Nephron (organoid): ENCODE results near the gene SHH.

ENCODE experiments used
- H3K27ac Mint-ChIP-seq, 3 experiments: 2 replicates each; pipeline ENCODE4 v1.8.0; 2020; ENCODE audit warnings: mixed read lengths in 3 of 3, mild to moderate bottlenecking in 2 of 3, moderate library complexity in 1 of 3
- H3K27me3 Mint-ChIP-seq: 2 replicates; pipeline ENCODE4 v1.8.0; 2021; ENCODE audit warnings: low read depth, mild to moderate bottlenecking, moderate library complexity, mixed read lengths
- H3K36me3 Mint-ChIP-seq: 2 replicates; pipeline ENCODE4 v1.8.0; 2020; ENCODE audit warnings: low read depth, mixed read lengths
- H3K4me1 Mint-ChIP-seq: 2 replicates; pipeline ENCODE4 v1.8.0; 2020; ENCODE audit warnings: mixed read lengths
- H3K4me3 Mint-ChIP-seq, 3 experiments: 2 replicates each; pipeline ENCODE4 v1.8.0; 2020; ENCODE audit warnings: mild to moderate bottlenecking in 3 of 3, mixed read lengths in 3 of 3, moderate library complexity in 2 of 3
- H3K9me3 Mint-ChIP-seq: 2 replicates; pipeline ENCODE4 v1.8.0; 2020; ENCODE audit warnings: mixed read lengths
- TF ChIP-seq, protein P1 (sequence below), 3 experiments: fragments of 200-600 bp; sonication (generic); IDR thresholded peaks; one replicate each; pipeline ENCODE4 v1.5.0; 2021; ENCODE audit warnings: antibody characterized with exemption in 3 of 3; ENCODE audit not compliant: unreplicated experiment in 3 of 3

SHH gene

DNA sequence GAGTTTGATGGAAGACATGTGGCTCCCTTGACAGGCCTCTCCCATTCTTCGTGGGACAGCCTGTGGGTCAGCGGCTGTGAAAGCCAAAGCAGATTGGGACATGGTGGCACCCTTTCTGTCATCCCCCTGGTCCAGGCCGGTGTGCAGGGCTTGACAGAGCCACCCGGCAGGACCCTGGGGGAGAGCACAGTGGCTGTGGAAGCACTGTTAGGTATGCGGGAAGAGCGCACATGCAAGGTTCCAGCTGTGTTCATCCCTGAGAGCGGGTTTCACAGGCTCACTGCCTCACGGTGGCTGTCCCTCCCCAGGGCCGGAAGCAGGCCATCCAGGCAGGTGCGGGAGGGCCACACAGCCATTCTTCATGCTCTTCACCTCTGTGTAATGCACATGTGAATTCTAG, 29.8 kb downstream of the SHH start:
- no peaks in the 10 kb centered on the region for H3K9me3 Mint-ChIP-seq
- TF ChIP-seq, protein P1, sequence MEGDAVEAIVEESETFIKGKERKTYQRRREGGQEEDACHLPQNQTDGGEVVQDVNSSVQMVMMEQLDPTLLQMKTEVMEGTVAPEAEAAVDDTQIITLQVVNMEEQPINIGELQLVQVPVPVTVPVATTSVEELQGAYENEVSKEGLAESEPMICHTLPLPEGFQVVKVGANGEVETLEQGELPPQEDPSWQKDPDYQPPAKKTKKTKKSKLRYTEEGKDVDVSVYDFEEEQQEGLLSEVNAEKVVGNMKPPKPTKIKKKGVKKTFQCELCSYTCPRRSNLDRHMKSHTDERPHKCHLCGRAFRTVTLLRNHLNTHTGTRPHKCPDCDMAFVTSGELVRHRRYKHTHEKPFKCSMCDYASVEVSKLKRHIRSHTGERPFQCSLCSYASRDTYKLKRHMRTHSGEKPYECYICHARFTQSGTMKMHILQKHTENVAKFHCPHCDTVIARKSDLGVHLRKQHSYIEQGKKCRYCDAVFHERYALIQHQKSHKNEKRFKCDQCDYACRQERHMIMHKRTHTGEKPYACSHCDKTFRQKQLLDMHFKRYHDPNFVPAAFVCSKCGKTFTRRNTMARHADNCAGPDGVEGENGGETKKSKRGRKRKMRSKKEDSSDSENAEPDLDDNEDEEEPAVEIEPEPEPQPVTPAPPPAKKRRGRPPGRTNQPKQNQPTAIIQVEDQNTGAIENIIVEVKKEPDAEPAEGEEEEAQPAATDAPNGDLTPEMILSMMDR (IDR thresholded peaks at IDR 0.05; ENCODE audit: unreplicated experiment in 3 of 3), result no peak
- no peak overlapping the region for H3K4me3 Mint-ChIP-seq
- no peaks in the 10 kb centered on the region for H3K4me1 Mint-ChIP-seq
- H3K36me3 Mint-ChIP-seq, result peaks cover 73% of the 10 kb centered on the region
- peaks cover 8% of the 10 kb centered on the region for H3K27me3 Mint-ChIP-seq
- H3K27ac Mint-ChIP-seq, result no peak overlapping the region

DNA sequence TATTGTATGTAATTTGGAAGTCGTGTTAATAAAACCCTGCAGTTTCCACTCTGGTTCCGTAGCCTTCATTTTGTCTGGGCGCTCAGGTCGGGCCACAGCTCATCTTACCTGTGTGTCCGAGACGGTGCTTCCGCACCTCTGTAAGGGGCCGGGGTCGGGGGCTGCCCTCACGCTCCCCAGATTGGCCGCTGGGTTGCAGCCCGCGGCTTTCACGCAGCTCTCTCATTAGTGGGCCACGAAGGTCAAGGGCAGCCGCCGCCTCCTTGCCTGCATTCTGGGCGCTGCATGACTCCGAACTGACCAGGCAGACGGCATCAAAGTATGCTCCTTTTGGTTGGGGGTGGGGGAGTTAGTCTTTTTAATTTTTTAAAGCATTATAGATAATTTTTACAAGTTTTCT, 30.8 kb downstream of the SHH start:
- no peak overlapping the region for H3K27ac Mint-ChIP-seq
- peaks cover 7% of the 10 kb centered on the region for H3K27me3 Mint-ChIP-seq
- TF ChIP-seq, protein P1 (IDR thresholded peaks at IDR 0.05; ENCODE audit: unreplicated experiment in 3 of 3), result no peak
- peaks cover 78% of the 10 kb centered on the region for H3K36me3 Mint-ChIP-seq
- H3K4me1 Mint-ChIP-seq, result no peaks in the 10 kb centered on the region
- no peaks in the 10 kb centered on the region for H3K9me3 Mint-ChIP-seq
- H3K4me3 Mint-ChIP-seq, result no peak overlapping the region

DNA sequence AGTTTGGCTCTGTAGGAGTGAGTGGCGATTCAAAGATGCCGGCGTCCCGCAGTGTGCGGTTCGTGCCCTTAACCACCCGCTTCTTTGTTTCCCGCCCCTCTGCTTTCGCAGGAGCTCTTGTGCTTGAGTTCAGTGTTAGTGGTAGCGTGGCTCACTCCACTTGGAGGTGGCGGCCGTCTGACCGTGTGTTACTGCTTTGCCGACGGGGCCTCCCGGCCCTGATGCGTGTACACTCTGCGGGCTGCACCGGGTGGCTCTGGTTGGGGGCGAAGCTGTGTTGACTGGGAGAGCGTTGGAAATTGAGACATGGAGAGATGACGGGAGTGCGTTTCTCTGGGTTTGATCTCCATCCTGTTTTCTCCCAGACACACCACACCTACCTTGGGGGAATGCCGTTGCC, 31.4 kb downstream of the SHH start:
- Mint-ChIP-seq H3K4me1 (no peaks in the 10 kb centered on the region), H3K9me3 (no peaks in the 10 kb centered on the region), H3K4me3 (no peak overlapping the region), H3K27ac (no peak overlapping the region), H3K27me3 (peaks cover 2% of the 10 kb centered on the region), H3K36me3 (peaks cover 79% of the 10 kb centered on the region)
- TF ChIP-seq, protein P1 (IDR thresholded peaks at IDR 0.05; ENCODE audit: unreplicated experiment in 3 of 3), result no peak

DNA sequence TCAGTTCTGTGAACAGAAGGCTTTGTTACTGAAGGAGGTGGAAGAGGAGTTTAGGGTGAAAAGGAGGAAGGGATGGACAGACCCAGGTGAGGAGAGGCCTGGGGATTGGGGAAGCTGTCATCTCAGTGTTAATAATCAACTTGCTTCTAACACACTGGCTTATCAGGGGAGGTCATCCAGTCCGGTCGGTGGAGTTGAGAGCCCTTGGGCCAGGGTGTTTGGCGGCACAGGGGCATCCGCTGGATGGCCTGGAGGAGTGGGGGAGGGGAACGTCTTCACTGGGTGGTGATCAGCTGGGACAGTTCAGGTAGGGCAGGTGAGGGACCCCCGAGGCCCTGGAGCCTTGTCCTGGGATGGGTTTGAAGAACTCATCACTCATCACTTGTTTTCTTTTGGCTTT, 33.9 kb downstream of the SHH start:
- Mint-ChIP-seq H3K27me3 (no peaks in the 10 kb centered on the region), H3K9me3 (no peaks in the 10 kb centered on the region), H3K27ac (peak overlapping the region in 1 of 3 experiments; percentile 22), H3K4me3 (no peak overlapping the region), H3K4me1 (no peaks in the 10 kb centered on the region), H3K36me3 (peaks cover 83% of the 10 kb centered on the region)
- TF ChIP-seq, protein P1 (IDR thresholded peaks at IDR 0.05; ENCODE audit: unreplicated experiment in 3 of 3), result no peak

DNA sequence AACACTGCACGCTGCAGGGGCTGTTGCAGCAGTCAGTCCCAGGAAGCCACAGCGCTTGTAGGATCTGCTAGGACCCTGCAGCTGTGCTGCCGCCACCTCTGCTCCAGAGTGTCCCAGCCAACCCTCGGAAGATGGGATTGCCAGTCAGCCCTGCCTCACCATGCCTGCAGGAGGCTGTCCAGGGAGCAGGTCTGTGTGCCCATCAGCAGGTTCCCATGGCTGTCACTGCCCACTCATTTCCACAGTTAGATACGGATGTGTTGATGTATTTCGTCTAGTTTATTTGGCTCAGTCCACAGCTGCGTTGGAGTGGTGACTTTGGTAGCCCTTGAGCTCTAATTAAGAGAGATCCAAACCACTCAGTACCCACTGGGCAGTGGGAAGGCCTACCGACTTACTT, 35.7 kb downstream of the SHH start:
- TF ChIP-seq, protein P1 (IDR thresholded peaks at IDR 0.05; ENCODE audit: unreplicated experiment in 3 of 3), result no peak
- Mint-ChIP-seq H3K4me3 (no peak overlapping the region), H3K4me1 (no peaks in the 10 kb centered on the region), H3K27ac (no peak overlapping the region), H3K27me3 (no peaks in the 10 kb centered on the region), H3K9me3 (no peaks in the 10 kb centered on the region), H3K36me3 (peaks cover 69% of the 10 kb centered on the region)

DNA sequence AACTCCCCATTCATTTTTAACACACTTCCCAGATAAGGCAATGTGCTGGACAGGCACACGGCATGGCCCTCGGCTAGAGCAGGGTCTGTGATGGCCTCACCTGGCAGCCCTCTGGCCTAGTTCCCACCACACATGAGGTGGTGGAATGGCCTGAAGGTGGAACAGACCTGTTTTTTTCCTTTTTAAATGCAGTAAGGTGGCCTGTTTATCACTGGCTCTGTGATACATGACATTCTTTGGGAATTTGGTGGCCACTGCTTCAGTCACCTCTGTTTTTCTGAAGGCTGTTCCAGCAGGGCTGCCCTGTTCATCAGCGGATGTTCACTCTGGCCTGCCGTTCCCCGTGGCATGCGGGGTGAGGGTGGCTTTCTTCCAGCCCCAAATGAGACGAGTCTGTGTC, 36.6 kb downstream of the SHH start:
- H3K9me3 Mint-ChIP-seq, result no peaks in the 10 kb centered on the region
- H3K27me3 Mint-ChIP-seq, result no peaks in the 10 kb centered on the region
- H3K4me1 Mint-ChIP-seq, result peaks cover 3% of the 10 kb centered on the region

More for the DNA sequence above, 36.6 kb downstream of the SHH start:
- peaks cover 63% of the 10 kb centered on the region for H3K36me3 Mint-ChIP-seq
- TF ChIP-seq, protein P1 (IDR thresholded peaks at IDR 0.05; ENCODE audit: unreplicated experiment in 3 of 3), result no peak
- no peak overlapping the region for H3K4me3 Mint-ChIP-seq
- no peak overlapping the region for H3K27ac Mint-ChIP-seq
